Subcutaneous preadipocyte (primary cell): ENCODE results near the gene PTTG1IP2. TPM values are rescaled to one million over a fixed set of nuclear protein-coding genes. Genes with fewer than 3 reads are reported as not detected.

Experiments used
- total RNA-seq: library from RNA; depleted of rRNA; stranded (reverse); fragments of >200 nt; gene quantifications from 2 replicates; pipeline ENCODE4 v1.2.3, GENCODE V29; 2012

The PTTG1IP2 gene
- not detected in 2 replicates for total RNA-seq

GRCh38 chr7:90469554-90469953, at the start of gene PTTG1IP2:
Gene PTTG1IP2, plus strand, starts transcription at chr7:90469639. Its CDS starts 148 bp downstream, at chr7:90469787.

Other genes with a start within 250 kb of the PTTG1IP2 start
- 7.7 and 8.8 TPM in 2 replicates for gene CFAP69, start 224.5 kb upstream of the PTTG1IP2 start, total RNA-seq
- under 0.01 and 0.20 TPM in 2 replicates for gene FAM237B, start 148.3 kb upstream of the PTTG1IP2 start, total RNA-seq
- 12.5 and 15.4 TPM in 2 replicates for gene GTPBP10, start 122.9 kb upstream of the PTTG1IP2 start, total RNA-seq
- 32.0 and 40.1 TPM in 2 replicates for gene CLDN12, start 66.2 kb upstream of the PTTG1IP2 start, total RNA-seq
- 30.5 and 42.8 TPM in 2 replicates for gene CDK14, start 126.7 kb downstream of the PTTG1IP2 start, total RNA-seq